Stimulated activated CD4-positive, alpha-beta T cell treated with anti-CD3 and anti-CD28 coated beads, Interleukin-2, amount 100 ng/mL, for 4 hours (primary cell): Measurements from ENCODE around the gene CIB1.
A peak's percentile ranks its signal among the peaks of the same experiment; 100 is the strongest.

Experiments
- DNase-seq: peaks from one replicate; pipeline ENCODE4 v3.0.0-alpha.2; 2020; ENCODE audit warnings: low read depth

The CIB1 gene

DNA sequence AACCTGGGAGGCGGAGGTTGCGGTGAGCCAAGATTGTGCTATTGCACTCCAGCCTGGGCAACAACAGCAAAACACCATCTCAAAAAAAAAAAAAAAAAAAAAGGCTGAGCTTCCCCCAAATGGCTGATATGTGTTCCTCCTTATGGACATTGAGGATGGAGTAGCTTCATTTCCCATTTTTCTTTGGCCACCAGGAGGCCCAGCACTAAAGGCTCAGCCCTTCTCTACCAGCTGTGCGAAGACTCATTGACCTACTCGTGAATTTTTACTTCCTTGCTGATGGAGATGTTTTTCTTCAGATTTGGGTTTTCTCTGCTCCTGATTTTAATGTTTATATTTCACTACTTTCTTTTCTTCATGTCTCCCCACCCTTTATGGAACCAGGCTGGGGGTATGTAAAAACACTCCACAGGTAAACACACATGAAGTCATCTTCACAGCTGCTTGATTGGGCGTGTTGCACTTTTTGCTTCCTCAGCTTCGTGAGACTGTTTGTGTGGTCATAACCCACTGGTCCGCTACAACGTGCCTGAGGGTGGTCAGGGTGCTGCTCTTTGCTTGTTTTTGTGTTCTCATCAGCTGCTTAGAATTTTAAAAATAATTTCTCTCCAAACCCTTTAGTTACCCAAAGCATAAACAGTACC lies 19.1 kb downstream of the CIB1 start:
- DNase-seq: no peak

DNA sequence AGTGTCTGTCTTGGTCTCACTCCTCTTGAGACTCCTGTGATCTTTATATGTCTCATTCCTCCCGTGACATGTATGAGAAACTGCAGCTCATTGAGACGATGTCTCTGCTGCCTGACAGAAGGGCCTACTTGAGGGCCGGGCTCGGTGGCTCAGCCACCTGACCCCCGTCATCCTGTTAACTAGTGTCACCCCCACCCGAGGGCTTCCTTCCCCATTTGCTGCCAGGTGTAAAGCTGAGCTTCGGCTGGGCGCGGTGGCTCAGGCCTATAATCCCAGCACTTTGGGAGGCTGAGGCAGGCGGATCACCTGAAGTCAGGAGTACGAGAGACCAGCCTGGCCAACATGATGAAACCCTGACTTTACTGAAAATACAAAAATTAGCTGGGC lies 19.9 kb downstream of the CIB1 start:
- no peak for DNase-seq

DNA sequence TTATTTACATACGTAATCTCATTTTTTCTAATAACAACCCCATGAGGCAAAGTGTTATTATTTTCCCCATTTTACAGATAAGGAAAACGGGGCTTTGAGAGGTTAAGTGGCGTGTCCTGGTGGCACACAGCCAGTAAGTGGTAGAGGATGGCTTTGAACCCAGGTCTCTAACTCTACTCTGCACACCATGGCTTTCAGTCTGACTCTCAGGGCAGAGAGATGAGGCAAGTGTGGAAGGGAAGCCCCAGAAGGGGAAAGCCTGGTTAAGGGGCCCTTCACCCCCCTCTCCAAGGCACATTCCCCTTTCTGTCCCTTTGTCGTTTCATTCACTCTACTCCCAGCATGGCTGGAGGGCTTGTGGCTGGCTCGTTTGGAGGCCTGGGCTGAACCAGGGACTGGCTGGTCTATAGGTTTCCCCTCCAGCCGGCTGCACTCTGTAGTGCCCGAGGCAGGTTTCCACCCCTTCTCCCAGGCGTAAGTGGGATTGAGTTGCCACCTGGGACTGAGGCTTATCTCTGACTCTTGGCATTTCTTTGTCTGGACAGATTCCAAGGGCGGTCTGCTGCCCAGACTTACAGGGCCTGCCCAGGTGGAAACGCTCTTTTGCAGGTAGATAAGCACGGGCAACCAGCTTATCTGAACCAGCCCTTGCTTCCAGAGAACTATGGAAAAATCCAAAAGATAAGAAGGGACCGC lies 20.5 kb downstream of the CIB1 start:
- DNase-seq: no peak

DNA sequence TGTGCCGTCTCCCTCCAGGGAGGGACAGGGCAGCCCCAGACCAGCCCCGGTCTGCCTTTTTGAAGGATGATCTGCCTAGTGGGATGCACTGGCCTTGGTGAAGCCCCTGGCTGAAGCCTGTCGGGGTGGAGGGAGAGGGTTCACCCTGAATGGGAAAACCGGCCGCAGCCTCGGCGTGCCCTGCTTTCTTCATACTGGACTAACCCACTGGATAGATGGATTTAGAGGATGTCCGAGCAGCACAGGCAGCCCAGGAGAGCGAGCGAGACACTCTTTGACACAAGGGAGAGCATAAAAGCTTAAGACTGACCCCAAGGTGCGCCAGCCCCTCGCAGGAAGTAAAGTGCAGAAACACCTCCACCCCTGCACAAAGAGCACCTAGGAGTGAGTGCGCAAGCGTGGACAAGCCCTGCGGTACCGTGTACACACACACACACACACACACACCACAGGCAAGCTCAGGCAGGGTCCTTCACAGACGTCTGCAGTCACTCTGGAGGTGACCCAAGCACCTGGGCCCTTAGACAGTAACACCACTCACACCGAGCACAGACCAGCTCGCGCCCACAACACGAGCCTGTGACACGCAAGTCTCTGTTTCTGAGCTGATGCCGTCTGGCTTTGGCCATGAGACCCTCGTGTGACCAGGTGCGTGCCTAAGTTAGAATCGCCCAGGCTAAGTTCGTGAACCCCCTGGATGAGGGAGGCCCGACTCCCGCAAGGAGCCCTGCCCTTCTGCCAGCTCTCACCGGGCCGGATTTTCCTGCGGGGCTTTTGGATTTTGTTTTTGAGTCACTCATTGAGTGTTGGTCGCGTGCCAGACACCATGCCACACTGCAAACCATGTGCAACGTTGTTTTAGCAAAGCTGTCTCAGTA lies 21.3 kb downstream of the CIB1 start:
- DNase-seq: no peak

DNA sequence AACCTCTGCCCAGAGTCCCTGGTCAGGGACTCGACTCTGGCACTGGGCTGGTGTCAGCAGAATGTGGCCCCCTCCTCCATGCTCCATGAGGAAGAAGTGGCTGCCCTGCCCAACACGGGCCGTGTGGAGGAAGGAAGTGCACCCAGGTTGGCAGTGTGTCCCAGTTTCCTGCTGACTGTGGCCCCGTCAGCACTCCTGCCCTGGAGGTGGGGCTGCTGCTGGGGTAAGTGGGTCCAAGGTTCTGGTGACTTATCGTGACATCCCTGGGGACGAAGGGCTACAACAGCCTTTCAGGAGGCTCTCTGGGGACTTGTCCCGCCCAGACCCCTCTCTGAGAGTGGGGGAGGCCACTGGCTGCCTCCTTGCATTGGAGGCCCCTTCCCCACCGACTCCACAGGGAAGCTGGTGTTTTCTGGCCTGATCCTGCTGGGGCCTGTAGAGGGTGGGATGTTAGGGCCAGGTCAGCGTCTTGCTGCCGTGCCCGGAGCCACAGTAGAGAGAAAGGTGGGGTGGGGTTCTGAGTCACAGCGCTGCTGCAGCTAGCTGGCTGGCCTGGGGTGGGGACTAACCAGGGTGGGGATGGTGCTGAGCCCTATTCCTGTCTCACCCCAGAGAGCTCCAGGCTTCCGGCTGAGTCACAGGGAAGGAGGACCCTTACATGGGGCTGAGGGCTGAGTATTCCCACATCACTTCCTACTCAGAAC lies 22.1 kb downstream of the CIB1 start:
- no peak for DNase-seq

DNA sequence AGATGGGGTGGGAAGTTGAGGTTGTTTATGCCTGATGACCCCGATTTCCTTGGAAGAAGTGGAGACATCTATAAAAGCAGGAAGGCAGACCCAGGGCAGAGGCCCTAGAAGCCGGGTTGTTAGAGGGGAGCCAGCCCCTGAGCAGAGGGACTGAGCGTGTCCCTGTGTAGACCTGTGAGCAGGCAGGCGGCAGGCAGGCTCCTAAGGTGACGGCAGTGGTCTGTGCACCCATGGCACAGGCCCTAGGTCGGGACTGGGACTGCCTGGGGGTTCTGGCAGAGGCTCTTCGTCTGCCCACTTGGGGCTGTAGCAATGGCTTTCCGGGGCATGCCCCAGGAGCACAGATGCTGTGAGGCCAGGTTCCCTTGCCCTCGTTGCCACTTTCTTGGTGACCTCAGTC lies 22.7 kb downstream of the CIB1 start:
- no peak for DNase-seq

DNA sequence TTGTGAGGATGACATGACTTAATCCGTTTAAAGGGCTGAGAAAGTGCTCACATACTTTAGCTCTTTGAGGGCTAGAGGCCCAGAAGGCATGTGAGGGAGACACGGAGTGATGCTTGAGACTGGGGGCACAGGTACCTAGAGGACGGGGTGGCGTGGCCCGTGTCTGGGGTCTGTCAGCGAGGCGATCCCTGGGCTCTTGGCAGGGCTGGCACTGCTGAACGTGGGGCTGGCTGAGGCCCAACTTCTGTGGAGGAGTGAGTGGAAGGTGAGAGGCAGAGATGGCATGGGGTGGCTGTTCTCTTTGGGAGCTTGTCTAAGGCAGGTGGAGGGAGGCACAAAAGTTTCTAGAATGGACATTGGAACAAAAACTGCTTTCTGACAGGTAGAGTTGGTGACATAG lies 23.1 kb downstream of the CIB1 start:
- no peak for DNase-seq

DNA sequence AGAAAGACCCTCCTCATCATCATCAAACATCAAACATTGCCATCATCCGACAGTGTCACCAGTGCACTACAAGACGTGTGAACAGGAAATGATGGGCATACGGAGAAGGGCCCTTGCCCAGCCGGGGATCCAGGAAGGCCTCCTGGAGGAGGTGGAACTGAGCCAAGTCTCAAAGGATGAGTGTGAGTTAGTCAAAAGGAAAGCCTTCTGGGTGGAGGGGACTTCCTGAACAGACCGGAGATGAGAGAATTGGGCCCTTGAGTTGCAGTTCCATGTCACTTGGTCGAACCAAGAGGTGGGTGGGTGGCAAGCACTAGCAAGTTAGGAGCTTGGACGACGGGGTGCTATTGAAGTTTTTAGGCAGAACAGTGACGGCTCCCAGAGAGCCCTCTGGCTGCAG lies 24.1 kb downstream of the CIB1 start:
- no peak for DNase-seq

DNA sequence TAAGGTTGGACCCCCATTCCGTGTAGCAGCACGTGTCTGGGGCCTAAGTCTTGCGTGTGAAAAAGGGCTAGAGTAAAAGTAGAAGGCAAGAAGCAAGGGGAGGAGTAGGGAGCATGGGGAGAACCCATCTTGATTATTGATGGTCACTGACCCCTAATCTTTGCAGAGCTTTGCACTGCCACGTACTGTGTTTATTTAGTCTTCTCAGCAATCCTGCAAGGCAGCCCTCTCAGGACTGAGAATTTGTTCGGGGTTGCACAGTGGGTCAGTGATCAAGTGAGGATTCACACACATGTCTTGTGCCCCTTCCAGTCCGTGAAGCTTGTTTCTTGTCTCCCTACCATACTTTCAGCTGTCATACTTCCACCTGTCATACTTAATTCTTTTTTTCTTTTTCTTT lies 25.4 kb downstream of the CIB1 start:
- DNase-seq: no peak

DNA sequence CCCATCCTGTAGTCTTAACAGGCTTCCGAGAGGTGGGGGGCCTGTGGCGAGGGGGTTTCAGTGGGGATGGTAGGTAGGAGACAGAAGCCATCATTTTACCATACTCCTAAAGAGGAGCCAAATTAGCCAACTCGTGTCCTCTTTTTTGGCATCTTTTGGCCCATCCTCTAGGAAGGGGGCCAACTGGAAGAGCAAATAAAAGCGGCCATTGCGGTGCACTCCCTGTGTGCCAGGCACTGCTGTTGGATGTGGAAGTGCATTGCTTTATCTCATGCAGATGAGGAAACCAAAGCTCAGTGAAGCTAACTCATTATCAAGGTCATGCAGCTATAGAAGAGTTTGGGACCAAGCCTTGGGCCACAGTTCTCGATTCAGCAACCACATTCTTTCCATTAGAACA lies 26.5 kb downstream of the CIB1 start:
- DNase-seq: no peak

DNA sequence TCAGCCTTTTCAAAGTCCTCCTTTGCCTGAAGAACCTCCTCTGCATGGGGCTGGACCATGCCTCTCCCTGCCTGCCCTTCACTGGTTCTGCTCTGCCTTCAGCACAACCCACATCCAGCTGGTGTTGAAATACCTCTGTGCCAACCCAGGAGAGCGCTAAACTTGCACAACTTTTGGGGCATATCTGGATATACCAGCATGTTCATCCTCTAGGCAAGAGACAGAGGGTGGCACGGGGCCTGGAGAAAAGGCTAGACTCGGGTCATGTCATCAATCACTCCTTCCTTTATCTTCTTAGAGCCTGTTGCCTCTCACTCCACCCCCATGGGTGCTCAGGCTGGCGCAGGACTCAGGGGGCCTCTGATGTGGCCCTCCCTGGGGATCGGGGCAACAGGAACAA lies 27.9 kb downstream of the CIB1 start:
- no peak for DNase-seq

DNA sequence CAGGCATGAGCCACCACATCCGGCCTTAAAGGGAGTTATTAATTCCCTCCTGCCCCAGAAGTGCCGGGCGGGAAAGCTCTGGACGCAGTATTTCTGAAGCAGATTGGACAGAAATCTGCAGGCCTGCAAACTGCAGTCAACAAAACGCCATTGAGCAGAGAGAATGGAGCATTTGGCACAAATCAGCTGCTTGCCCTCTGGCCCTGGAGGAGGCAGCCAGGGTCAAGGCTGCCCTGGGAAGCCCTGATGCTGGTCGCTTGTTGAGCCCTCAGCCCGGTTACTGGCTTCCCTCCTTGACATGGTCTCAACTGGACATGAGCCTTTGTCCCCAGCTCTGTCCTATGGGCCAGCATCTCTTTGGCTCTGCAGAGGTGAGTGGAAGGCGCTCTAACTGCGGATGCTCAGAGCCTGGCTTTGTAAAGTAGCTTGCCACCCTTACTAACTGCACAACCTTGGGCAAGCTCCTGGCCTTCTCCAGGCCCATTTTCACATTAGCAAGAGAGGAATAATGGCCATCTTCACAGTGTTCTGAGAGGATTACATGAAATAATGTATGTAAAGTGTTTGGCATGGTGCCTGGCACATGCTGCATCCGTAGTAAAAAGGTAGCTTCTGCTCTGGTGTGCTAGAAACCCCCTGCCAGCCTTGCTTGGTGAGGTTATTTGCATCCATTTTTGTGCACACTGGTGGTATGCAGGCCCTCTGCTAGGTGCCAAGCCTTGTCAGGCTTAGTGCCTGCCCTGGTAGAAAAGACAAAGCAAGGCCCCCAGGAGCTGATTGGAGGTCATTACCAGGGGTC lies 28.5 kb downstream of the CIB1 start:
- no peak for DNase-seq

DNA sequence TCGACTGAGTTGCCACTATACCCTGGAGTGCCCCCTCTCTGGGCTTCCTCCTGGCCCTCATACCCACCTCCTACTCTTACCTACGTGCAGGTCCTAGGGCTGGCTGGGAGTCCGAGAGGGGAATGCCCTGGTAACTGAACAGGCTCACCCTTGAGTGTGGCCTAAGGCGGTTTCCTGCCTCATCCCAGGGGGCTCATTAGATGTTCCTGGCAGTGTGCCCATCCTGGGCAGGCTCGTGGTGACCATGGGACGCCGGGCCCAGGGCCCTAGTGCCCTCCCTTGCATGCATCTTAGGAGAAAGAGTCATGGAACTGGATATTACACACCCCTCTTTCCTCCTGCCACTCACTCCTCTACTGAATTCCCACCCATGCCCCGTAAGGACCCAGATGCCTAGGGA lies 29.8 kb downstream of the CIB1 start:
- DNase-seq: no peak

DNA sequence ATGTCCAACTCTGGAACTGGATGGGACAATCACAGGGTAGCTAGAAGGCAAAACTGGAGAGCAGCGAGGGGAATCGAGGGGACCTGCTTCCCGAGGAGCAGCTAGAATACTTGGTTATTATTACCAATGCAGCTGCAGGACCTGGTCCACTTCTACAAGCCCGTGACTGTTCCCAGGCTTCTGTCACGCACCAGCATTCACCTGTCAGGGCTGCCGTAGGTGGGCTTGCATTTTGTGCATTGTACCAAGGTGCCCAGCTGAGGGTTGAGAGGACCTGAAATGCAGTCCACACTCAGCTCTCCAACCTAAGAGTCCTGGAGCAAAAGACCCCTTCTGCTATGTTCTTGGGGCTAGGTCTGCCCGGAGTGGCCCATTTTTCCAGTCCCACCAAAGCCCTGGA lies 30.3 kb downstream of the CIB1 start:
- no peak for DNase-seq

DNA sequence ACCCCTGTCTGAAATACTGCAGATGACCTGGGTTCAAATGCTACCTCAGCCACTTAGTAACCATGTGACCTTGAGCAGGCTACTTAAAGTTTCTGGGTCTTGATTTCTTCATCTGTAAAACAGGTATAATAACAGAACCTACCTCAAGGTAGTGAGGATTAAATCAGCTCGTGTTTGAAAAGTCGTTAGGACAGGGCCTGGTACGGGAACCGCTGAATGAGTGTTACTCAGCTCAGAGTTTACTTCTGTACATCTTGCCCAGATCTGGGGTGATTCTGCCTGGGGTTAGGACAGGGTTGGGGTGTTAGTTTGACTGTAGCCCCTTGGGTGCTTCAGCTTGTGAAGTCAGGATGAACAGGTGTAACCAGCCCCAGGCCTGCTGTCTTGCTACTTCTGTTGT lies 30.8 kb downstream of the CIB1 start:
- no peak for DNase-seq

DNA sequence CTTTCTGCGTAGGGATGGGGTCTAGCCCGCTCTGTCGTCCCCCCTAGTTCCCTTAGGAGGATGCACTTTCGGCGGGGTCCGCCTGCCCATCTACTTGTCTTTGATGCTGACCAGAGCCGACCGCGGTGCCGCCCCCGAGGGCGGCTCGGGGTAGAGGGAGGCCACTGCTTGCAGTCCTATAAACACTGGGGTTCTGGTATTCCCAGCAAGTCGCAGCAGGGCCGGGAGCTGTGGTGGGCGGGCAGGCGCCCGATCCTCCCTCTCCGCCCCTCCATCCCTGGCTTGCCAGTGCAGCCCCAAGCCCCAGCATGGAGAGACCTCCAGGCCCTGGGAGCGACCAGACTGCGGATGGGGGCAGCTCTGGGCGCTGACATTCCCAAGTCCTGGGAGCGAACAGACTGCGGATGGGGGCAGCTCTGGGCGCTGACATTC lies 31.8 kb downstream of the CIB1 start:
- no peak for DNase-seq

DNA sequence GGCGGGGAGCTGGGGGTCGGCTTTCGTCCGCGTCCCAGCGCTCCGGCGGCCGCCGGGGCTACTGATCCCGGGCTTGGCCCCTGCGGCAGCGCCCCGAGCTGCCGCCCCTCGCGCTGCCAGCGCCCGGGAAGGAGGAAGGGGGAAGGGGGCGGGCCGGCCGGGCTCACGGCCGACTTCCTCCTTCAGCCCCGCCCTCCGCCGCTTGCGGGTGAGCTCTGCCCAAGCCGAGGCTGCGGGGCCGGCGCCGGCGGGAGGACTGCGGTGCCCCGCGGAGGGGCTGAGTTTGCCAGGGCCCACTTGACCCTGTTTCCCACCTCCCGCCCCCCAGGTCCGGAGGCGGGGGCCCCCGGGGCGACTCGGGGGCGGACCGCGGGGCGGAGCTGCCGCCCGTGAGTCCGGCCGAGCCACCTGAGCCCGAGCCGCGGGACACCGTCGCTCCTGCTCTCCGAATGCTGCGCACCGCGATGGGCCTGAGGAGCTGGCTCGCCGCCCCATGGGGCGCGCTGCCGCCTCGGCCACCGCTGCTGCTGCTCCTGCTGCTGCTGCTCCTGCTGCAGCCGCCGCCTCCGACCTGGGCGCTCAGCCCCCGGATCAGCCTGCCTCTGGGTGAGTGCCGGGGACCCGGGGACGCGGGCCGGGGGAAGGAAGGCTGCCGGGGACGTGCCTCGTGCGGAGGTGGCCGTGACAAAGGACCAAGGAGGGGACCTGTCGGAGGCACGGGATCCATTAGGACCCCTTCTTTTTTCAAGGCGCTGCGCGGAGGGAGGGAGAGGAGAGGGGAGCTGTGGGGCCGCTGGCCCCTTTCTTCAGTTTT lies 32.4 kb downstream of the CIB1 start, which contains the start of gene SEMA4B:
TSS of gene SEMA4B (plus strand) at position 201 of the 814 bp plus-strand sequence. CDS start at position 450, 249 bp downstream.
- DNase-seq: peak; percentile 49

DNA sequence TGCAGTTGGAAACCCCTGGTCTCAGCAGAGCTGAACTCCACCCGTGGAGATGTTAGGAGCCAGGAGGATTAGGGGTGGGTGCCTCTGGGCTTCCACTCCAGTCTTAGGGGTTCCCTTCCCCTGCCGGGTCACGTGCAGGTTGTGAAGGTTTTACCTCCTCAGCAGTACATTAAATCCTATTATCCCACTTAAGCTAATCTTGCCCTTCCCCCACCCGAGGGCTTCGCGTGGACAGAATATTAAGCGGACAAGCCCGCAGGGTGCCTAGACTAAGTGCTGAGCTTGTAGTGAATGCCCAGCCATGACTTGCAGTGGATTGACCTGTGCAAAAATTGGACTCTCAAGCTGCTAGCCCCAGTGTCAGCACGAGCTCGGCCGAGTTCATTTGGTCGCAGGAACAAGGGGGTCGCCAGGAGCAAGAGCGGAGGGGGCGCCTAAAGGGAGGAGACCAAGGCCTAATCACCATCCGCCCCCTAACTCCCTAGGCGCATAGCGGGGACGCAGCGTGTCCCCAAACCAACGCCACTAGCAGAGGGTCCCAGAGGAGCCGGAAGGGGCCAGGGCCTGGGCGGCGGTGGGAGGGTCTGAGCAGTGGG lies 33.1 kb downstream of the CIB1 start:
- no peak for DNase-seq

DNA sequence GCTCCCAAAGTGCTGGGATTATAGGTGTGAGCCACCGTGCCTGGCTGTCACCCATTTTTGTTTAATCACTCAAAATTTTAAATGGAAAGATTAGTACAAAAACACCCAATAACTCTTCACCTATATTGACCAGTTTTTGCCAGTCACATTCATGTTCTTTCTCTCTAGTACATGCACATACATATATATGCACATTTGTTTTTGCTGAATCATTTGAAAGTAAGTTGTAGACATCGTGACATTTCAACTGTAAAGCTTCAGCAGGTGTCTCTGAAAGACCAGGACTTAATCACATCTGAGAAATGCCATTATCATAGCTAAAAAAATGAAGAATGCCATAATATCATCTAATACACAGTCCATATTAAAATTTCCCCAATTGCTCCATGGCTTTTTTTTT lies 39.1 kb downstream of the CIB1 start:
- DNase-seq: no peak
